Activated naive CD4-positive, alpha-beta T cell treated with anti-CD3 and anti-CD28 coated beads, Interleukin-2, amount 50 U/mL, for 72 hours (primary cell): ENCODE measurements around the gene PTPRM. TPM values are rescaled to one million over a fixed set of nuclear protein-coding genes. Genes with fewer than 3 reads are reported as not detected.
"Not testable (repeated sequence)": the region's sequence is repeated elsewhere in the genome, so short reads cannot be mapped to it uniquely, and the experiment has no call there.

Experiments used
- ATAC-seq, 2 donors: fragments of 150-1000 bp; cut with Tn5 transposase; 2 replicates each; pipeline ENCODE4 v1.10.0; 2021; ENCODE audit warnings: mild to moderate bottlenecking in 2 of 2, moderate library complexity in 2 of 2
- DNase-seq, 2 donors: peaks; one replicate each; pipeline ENCODE4 v3.0.0; 2021 to 2022; ENCODE audit warnings: low spot score in 2 of 2
- H3K27ac Mint-ChIP-seq, 2 donors: one replicate each; pipeline ENCODE4 v1.8.0; 2022; ENCODE audit warnings: mild to moderate bottlenecking in 2 of 2, mixed read lengths in 2 of 2
- H3K36me3 Mint-ChIP-seq, 2 donors: one replicate each; pipeline ENCODE4 v1.8.0; 2022; ENCODE audit warnings: mixed read lengths in 2 of 2
- H3K9me3 Mint-ChIP-seq, 2 donors: one replicate each; pipeline ENCODE4 v1.8.0; 2022; ENCODE audit warnings: mixed read lengths in 2 of 2
- total RNA-seq, 2 donors: library from RNA; stranded (reverse); gene quantifications; one replicate each; pipeline ENCODE4 v1.2.3, GENCODE V29; 2022

The PTPRM gene
- total RNA-seq, 2 donors from 2014 or later, result 1.7 to 2.8 TPM

GRCh38 chr18:8431036-8431435, 863.9 kb downstream of the PTPRM start:
- H3K9me3 Mint-ChIP-seq, result peaks cover 0 to 5% of the 10 kb centered on the region in 2 donors
- ATAC-seq (no peak), DNase-seq (no peak)
- H3K36me3 Mint-ChIP-seq, result no peaks in the 10 kb centered on the region
- H3K27ac Mint-ChIP-seq, result no peak overlapping the region

- H3K36me3 Mint-ChIP-seq, result no peaks in the 10 kb centered on the region
- DNase-seq (no peak), ATAC-seq (no peak)
- peaks cover 0 to 5% of the 10 kb centered on the region in 2 donors for H3K9me3 Mint-ChIP-seq
- no peak overlapping the region for H3K27ac Mint-ChIP-seq
Measured at GRCh38 chr18:8433323-8433722, 866.2 kb downstream of the PTPRM start.

GRCh38 chr18:8433771-8434170, 866.7 kb downstream of the PTPRM start:
- ATAC-seq (no peak), DNase-seq (no peak)
- Mint-ChIP-seq H3K9me3 (peaks cover 0 to 5% of the 10 kb centered on the region in 2 donors), H3K27ac (no peak overlapping the region), H3K36me3 (no peaks in the 10 kb centered on the region)

GRCh38 chr18:8435376-8435775, 868.3 kb downstream of the PTPRM start:
- Mint-ChIP-seq H3K36me3 (no peaks in the 10 kb centered on the region), H3K9me3 (peaks cover 5 to 8% of the 10 kb centered on the region in 2 donors), H3K27ac (no peak overlapping the region)
- DNase-seq (no peak), ATAC-seq (no peak)

- no peak overlapping the region for H3K27ac Mint-ChIP-seq
- ATAC-seq (no peak), DNase-seq (no peak)
- H3K36me3 Mint-ChIP-seq, result no peaks in the 10 kb centered on the region
- peaks cover 8 to 12% of the 10 kb centered on the region in 2 donors for H3K9me3 Mint-ChIP-seq
Measured at GRCh38 chr18:8439055-8439454, 871.9 kb downstream of the PTPRM start.

GRCh38 chr18:8443505-8443904, 876.4 kb downstream of the PTPRM start:
- no peaks in the 10 kb centered on the region for H3K36me3 Mint-ChIP-seq
- no peak overlapping the region for H3K27ac Mint-ChIP-seq
- no peak for DNase-seq
- peaks cover 8% of the 10 kb centered on the region in 2 donors for H3K9me3 Mint-ChIP-seq
- no peak for ATAC-seq

- not testable (repeated sequence) for ATAC-seq, H3K27ac Mint-ChIP-seq, H3K36me3 Mint-ChIP-seq, H3K9me3 Mint-ChIP-seq, DNase-seq
Measured at GRCh38 chr18:8446936-8447335, 879.8 kb downstream of the PTPRM start.

- H3K36me3 Mint-ChIP-seq, result no peaks in the 10 kb centered on the region
Measured at GRCh38 chr18:8448130-8448529, 881.0 kb downstream of the PTPRM start.

GRCh38 chr18:8450013-8450412, 882.9 kb downstream of the PTPRM start:
- DNase-seq (peak in 1 of 2 donors; percentile 4), ATAC-seq (no peak)
- Mint-ChIP-seq H3K27ac (no peak overlapping the region), H3K36me3 (no peaks in the 10 kb centered on the region), H3K9me3 (no peaks in the 10 kb centered on the region)

More at GRCh38 chr18:8448130-8448529, 881.0 kb downstream of the PTPRM start:
- no peak overlapping the region for H3K27ac Mint-ChIP-seq
- ATAC-seq (no peak), DNase-seq (no peak)
- no peaks in the 10 kb centered on the region for H3K9me3 Mint-ChIP-seq

GRCh38 chr18:8450898-8451665, 884.0 kb downstream of the PTPRM start:
- Mint-ChIP-seq H3K27ac (peak overlapping the region in 1 of 2 donors; percentile 8), H3K9me3 (no peaks in the 10 kb centered on the region), H3K36me3 (no peaks in the 10 kb centered on the region)
- peak in 1 of 2 donors; percentile 3 for DNase-seq
- ATAC-seq, result no peak

GRCh38 chr18:8453528-8453927, 886.4 kb downstream of the PTPRM start:
- H3K27ac Mint-ChIP-seq, result no peak overlapping the region
- no peaks in the 10 kb centered on the region for H3K36me3 Mint-ChIP-seq
- DNase-seq (peak in 1 of 2 donors; percentile 4), ATAC-seq (no peak)
- H3K9me3 Mint-ChIP-seq, result no peaks in the 10 kb centered on the region

GRCh38 chr18:8454136-8454535, 887.0 kb downstream of the PTPRM start:
- Mint-ChIP-seq H3K9me3 (no peaks in the 10 kb centered on the region), H3K36me3 (no peaks in the 10 kb centered on the region), H3K27ac (no peak overlapping the region)
- peak in 1 of 2 donors; percentile 1 for DNase-seq
- no peak for ATAC-seq

GRCh38 chr18:8455661-8456614, 888.8 kb downstream of the PTPRM start:
- H3K36me3 Mint-ChIP-seq, result no peaks in the 10 kb centered on the region
- H3K27ac Mint-ChIP-seq, result no peak overlapping the region
- peak in 1 of 2 donors; percentile 11 for DNase-seq
- no peaks in the 10 kb centered on the region for H3K9me3 Mint-ChIP-seq
- ATAC-seq, result no peak
